NAMALWA (cell line): ENCODE data around the gene LTF.

Experiments used
- DNase-seq: peaks from one replicate; pipeline ENCODE4 v3.0.0-alpha.2; 2015; ENCODE audit warnings: low spot score

The LTF gene

GRCh38 chr3:46490338-46491084, 25.8 kb upstream of the LTF start:
- no peak for DNase-seq

GRCh38 chr3:46489875-46490274, 25.2 kb upstream of the LTF start:
- no peak for DNase-seq

DNA sequence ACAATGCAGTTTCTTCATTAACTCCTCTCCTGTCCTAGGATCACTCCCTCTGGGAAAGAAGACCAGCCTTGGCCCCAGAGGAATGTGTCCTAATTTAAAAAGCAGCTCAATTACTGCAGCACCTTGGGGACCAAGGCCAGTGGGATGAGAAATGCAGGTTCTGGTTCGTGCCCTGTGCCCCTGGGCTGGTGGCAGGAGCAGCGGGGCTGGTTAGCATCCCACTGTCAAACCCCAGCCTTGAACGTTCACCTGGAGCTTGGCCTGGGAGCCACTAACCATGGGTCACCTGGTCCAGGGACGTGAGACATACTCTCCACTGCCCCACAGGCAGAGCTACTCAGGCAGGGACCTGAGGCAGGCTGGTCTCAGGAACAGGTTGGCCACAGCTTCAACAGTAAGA, 24.7 kb upstream of the LTF start:
- no peak for DNase-seq

GRCh38 chr3:46488735-46489361, 24.1 kb upstream of the LTF start:
- peak; percentile 88 for DNase-seq

- no peak for DNase-seq
Observed at GRCh38 chr3:46485779-46486175, 21.1 kb upstream of the LTF start.

DNA sequence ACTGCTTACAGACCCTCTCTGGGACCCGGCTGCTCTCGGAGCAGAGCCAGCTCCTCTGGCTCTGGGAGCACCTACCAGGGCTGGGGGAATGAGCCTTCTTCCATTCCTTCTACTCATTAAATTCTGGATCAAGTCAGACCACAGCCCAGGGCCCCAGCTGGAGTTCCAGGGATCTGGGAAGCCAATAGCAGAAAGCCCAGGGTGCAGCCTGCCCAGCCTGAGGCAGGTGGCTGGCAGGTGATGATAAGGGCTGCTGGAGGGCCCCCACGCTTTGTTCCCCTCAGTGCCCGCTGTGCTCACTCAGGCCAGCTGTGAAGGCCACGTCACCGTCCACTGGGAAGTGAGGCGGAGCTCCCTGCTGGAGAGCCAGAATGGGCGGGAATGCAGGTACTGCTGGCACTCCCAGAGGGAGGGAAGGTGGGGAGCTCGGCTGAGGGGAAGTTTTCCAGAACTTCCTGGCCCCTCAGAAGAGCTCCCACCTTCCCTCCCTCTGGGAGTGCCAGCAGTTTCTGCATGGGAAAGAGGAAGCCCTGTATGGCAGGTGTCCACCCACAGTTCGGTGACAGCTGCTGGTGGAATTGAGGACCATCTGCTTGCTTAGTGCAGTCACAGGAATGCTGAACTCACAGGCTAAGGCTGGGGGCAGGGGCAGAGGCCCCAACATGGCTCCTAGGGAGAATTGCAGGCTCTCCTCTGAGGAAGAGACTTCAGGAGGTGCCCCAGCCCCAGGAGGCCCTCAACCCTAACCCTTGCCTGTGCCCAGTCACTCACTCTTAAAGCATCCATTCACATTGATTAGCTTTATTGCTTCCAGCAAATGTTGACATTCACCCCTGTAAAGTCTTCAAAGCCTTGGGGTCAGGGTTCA, 20.4 kb upstream of the LTF start:
- DNase-seq: no peak

GRCh38 chr3:46484388-46484787, 19.7 kb upstream of the LTF start:
- no peak for DNase-seq

- DNase-seq: no peak
Observed at GRCh38 chr3:46483825-46484224, 19.1 kb upstream of the LTF start.

- no peak for DNase-seq
Observed at GRCh38 chr3:46482632-46483350, 18.1 kb upstream of the LTF start.

DNA sequence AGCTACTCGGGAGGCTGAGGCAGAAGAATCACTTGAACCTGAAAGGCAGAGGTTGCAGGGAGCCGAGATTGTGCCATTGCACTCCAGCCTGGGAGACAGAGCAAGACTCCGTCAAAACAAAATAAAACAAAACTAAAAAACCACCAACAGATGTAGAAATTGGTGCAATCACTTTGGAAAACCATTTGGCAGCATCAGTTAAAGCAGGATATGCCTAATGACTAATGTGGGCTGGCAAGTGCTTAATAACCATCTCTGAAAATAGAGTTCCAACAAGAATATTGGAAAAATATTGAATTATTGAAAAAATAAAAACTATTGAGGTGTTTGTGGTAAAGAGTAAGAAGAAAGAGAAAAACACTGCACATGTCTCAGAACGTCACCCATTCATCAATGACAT, 16.9 kb upstream of the LTF start:
- DNase-seq: no peak

DNA sequence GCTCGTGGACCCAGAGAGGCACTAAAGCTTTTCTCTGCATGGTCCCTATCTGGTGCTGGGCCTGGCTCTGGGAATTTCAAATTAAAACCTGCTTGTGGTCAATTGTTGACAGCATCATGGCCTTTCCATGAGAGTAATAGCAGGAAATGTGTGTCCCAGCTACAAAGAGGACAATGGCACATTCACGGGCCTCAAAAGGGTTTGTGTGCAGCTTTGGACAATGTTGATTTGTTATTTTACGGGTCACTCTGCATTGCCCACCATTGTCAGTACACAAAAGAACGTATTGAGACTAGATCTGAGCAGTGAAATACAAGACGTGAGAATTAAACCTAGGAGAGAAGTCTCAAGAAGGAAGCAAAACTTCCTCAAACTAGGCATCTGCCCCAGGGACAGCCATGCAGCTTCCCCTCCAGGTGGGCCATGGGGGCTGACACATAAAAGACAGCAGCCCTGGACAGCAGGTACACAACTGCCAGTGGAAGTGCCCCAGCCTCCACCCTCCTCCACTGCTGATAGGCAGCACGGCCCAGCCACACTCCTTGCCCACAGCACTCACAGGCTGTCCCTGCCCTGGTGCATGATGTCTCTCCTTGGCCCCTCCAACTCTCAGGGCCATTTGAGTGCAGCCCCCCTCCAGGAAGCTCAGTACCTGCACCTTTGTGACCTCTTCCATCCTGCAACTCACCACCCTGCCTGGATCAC, 15.9 kb upstream of the LTF start:
- DNase-seq: no peak

GRCh38 chr3:46479696-46480095, 15.0 kb upstream of the LTF start:
- no peak for DNase-seq

GRCh38 chr3:46479021-46479420, 14.3 kb upstream of the LTF start:
- no peak for DNase-seq

DNA sequence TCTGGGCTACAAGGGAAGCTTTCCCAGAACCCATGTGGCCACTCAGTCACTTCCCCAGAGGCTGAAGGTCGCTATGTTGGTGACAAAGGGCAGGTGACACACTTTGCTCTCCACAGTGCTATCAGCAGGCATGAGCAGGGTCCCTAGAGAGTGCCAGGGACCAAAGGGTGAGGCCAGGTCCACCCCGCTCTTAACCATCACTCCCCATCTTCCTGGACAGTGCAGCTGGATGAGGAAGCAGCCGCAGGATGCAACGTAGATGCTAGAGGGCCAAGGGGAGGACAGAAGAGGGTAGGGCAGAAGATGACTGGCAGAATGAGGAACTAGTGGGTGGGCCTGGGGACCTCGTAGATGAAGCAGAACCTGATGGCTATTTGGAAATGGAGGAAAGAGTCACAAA, 13.6 kb upstream of the LTF start:
- DNase-seq: no peak

- no peak for DNase-seq
Observed at GRCh38 chr3:46477756-46478155, 13.1 kb upstream of the LTF start.

GRCh38 chr3:46477145-46477544, 12.4 kb upstream of the LTF start:
- DNase-seq: no peak

DNA sequence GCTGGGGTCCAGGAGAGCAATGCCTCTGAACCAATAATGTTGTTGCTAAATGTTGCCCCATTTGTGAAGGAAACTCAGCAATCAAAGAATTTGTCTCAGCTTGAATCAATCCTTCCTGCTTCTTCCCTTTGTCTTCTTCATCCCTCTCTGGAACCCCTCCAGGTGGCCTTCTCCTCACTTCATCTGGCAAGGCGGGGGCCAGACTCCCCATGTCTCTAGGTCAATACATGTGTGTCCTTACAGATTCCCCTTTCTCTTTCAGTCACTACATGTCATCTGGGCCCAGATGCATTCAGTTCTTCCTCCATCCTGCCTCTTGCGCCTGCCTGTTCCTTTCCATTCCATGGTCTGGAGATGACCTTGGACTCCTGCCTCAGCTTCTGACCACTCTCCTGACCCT, 8.0 kb upstream of the LTF start:
- DNase-seq: no peak

DNA sequence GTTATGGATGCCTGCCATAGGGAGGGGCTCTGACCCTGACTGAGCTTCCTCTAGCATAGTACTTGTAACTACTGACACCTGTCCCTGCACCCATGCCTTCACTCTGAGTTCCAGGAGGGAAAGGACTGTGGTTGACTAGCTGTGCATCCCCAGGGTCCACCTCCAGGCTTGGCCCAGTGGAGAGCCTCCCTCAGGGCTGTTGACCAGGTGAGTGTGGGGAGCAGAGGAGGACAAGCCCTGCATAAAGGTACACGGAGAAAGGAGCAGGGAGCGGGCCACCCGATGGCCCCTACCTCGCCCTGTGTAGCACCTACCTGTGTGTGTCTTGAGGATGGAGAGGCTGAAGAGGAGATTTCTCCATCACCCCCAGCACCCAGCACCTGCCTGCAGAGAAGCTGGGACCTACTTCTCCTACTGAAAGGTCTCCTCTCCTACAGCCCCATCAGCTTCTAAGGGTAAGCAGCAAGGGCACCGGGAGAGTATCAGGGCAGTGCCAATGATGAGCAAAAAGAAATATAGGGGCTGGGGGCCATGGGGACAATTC, 6.7 kb upstream of the LTF start:
- DNase-seq: no peak

DNA sequence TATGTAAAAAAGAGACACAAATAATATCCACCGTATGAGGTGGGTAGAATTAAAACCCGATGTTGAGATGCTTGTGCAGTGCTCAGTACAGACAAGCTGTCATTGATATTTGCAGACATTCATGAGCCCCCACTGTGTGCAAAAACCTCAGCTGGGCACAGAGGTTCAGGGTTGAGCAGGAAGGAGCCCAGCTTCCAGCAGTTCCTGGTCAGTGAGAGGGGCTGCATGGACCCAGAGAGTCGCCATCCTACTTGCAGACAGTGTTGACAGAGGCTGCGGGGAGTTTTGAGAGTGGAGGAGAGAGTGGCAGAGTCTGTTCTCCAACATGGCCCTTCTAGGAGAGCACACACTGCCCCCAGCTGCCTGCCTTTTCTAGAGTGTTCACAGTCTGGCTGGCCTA, 6.1 kb upstream of the LTF start:
- no peak for DNase-seq

- no peak for DNase-seq
Observed at GRCh38 chr3:46469680-46470357, 5.1 kb upstream of the LTF start.
